Measurements from ENCODE around the gene SFXN3. TPM values are rescaled to one million over a fixed set of nuclear protein-coding genes. Genes with fewer than 3 reads are reported as not detected.

SFXN3 gene
- total and polyA plus RNA-seq, 2 of the 8 experiments (the other 6 are each of a cell fraction or from before 2014, with no cell fraction given) = 2.6 to 2.8 TPM

- H2BK20ac ChIP-seq (ENCODE audit: low read length) = no peak overlapping the region
- no peak overlapping the region for H3K4me2 ChIP-seq (ENCODE audit: insufficient read depth in 1 of 2, low read depth in 2 of 2, low read length in 2 of 2)
- H4K20me1 ChIP-seq (replicated peaks in 1 of 2; ENCODE audit: control insufficient read depth in 1 of 2, insufficient read depth in 2 of 2, low read length in 2 of 2) = peaks cover 9 to 12% of the 10 kb centered on the region in 2 experiments
- peaks cover 7% of the 10 kb centered on the region; the same call in 1 of the 2 replicates for H3K23me2 ChIP-seq (ENCODE audit: low read depth, low read length)
- H3K14ac ChIP-seq (ENCODE audit: insufficient read length) = no peak overlapping the region
- no peak overlapping the region for H2AK5ac ChIP-seq (ENCODE audit: low read depth, low read length)
- 84% methylated on average over 4 of the region's 4 CpGs; no CpG with 5 or more reads in 1 of the 2 experiments for WGBS, 2 experiments (ENCODE audit: extremely low coverage in 1 of 2, insufficient coverage in 1 of 2, insufficient read length in 1 of 2, insufficient replicate concordance in 2 of 2, low coverage in 1 of 2, low lambda C conversion rate in 2 of 2, missing lambda C conversion rate in 1 of 2)
- no peak for FAIRE-seq
- no peak overlapping the region for H3K27ac ChIP-seq (ENCODE audit: low read depth, low read length)
- H2BK15ac ChIP-seq (ENCODE audit: low read length) = no peak overlapping the region
- H3K9ac ChIP-seq (replicated peaks in 1 of 4; ENCODE audit: extremely low read depth in 1 of 4, low read depth in 3 of 4, low read length in 3 of 4) = no peak overlapping the region
- no peak overlapping the region for H4K91ac ChIP-seq (replicated peaks; ENCODE audit: insufficient read length, low read length)
- H3K79me1 ChIP-seq (ENCODE audit: low read depth, low read length) = no peaks in the 10 kb centered on the region; the same call in 1 of the 2 replicates
- ChIA-PET POLR2A (ENCODE audit: partially characterized antibody) (no interaction called here), CTCF (ENCODE audit: partially characterized antibody) (interaction anchor here (0.5 to 59.5 kb wide), 8 partner anchors 10 to 175 kb away, joined by 3 to 2176 read pairs (median 57); partner anchors contain the start of genes KAZALD1, PDZD7 and SFXN3)
- no peak overlapping the region for H3K56ac ChIP-seq (replicated peaks; ENCODE audit: insufficient read length, low read depth, low read length)
- no peaks in the 10 kb centered on the region; a peak in 1 of 8 replicates for H3K36me3 ChIP-seq (ENCODE audit: control insufficient read depth in 2 of 4, insufficient read depth in 4 of 4, low read length in 3 of 4)
- no peak for DNase-seq (ENCODE audit: low read depth in 1 of 2, low spot score in 2 of 2)
- no peak overlapping the region for H2BK5ac ChIP-seq (ENCODE audit: low read depth, low read length)
- H2BK120ac ChIP-seq (replicated peaks; ENCODE audit: low read depth, low read length) = no peak overlapping the region
- H4K5ac ChIP-seq (ENCODE audit: insufficient read length, low read depth, low read length) = no peak overlapping the region
- H2AFZ ChIP-seq (ENCODE audit: low read length) = no peak overlapping the region
- H3K18ac ChIP-seq (ENCODE audit: extremely low read depth, low read length) = no peak overlapping the region
- no peak overlapping the region for H3K23ac ChIP-seq (ENCODE audit: insufficient read length)
- H3K9me3 ChIP-seq (ENCODE audit: insufficient read depth in 2 of 2, low read depth in 1 of 2, low read length in 1 of 2) = no peaks in the 10 kb centered on the region
- H4K8ac ChIP-seq (ENCODE audit: extremely low read depth, insufficient read depth, low read length) = no peak overlapping the region
- H3K27me3 ChIP-seq (replicated peaks in 1 of 4; ENCODE audit: control insufficient read depth in 3 of 4, extremely low read depth in 1 of 4, insufficient read depth in 3 of 4, low read length in 3 of 4) = peaks cover under 1 to 10% (median 6%) of the 10 kb centered on the region in 4 experiments
- H3K79me2 ChIP-seq (ENCODE audit: control insufficient read depth in 1 of 2, insufficient read depth in 2 of 2, low read length in 2 of 2) = peaks cover 0 to 3% of the 10 kb centered on the region in 2 experiments; a peak in 1 of 4 replicates
- H3K4me1 ChIP-seq (replicated peaks in 1 of 4; ENCODE audit: control insufficient read depth in 3 of 4, insufficient read depth in 4 of 4, low read length in 3 of 4) = peaks cover 0 to 6% (median 1%) of the 10 kb centered on the region in 4 experiments; a peak in 3 of 7 replicates
- H2BK12ac ChIP-seq (ENCODE audit: low read depth, low read length) = no peak overlapping the region
- H3K4ac ChIP-seq (replicated peaks; ENCODE audit: insufficient read length, low read depth, low read length) = no peak overlapping the region
- H3K4me3 ChIP-seq (ENCODE audit: extremely low read depth in 1 of 4, insufficient read depth in 2 of 4, low read depth in 3 of 4, low read length in 4 of 4) = no peak overlapping the region
- TF ChIP-seq RFX5 (IDR thresholded peaks at IDR 0.05; ENCODE audit: borderline replicate concordance, low read depth, low read length) = no peak
- no peak for TF ChIP-seq EP300 (IDR thresholded peaks at IDR 0.05; ENCODE audit: borderline replicate concordance in 1 of 2, low read depth in 2 of 2, low read length in 2 of 2)
- no peak for TF ChIP-seq RAD21 (IDR thresholded peaks at IDR 0.05 in 1 of 2, conservative IDR thresholded peaks at IDR 0.05 in 1 of 2; ENCODE audit: low read depth in 2 of 2, low read length in 2 of 2)
- no peak for TF ChIP-seq HDAC6 (IDR thresholded peaks at IDR 0.05; ENCODE audit: low read depth, low read length)
- no peak for TF ChIP-seq BACH1 (IDR thresholded peaks at IDR 0.05; ENCODE audit: low read length)
- TF ChIP-seq TAF1 (IDR thresholded peaks at IDR 0.05; ENCODE audit: low read depth, low read length) = no peak
- TF ChIP-seq SRF (IDR thresholded peaks at IDR 0.05; ENCODE audit: low read depth, low read length) = no peak
- no peak for TF ChIP-seq BCL11A (IDR thresholded peaks at IDR 0.05; ENCODE audit: low read depth in 2 of 2, low read length in 2 of 2)
- no peak for TF ChIP-seq USF2 (IDR thresholded peaks at IDR 0.05; ENCODE audit: low read length)
- TF ChIP-seq RBBP5 (IDR thresholded peaks at IDR 0.05; ENCODE audit: borderline replicate concordance, low read depth, low read length) = no peak
- no peak for TF ChIP-seq SP2 (IDR thresholded peaks at IDR 0.05; ENCODE audit: low read length)
Observed at GRCh38 chr10:101056365-101057151, 25.5 kb downstream of the SFXN3 start.

Data from H1 (cell line).